ENCODE data around the gene TCF15. TPM values are rescaled to one million over a fixed set of nuclear protein-coding genes. Genes with fewer than 3 reads are reported as not detected.
A peak's percentile ranks its signal among the peaks of the same experiment; 100 is the strongest.

Gene TCF15
- total and polyA plus RNA-seq, 2 of the 13 experiments (the other 11 are each of a cell fraction or from before 2014, with no cell fraction given): not detected

GRCh38 chr20:584971-585301 lies 25.2 kb downstream of the TCF15 start:
- Histone ChIP-seq H3K9ac (ENCODE audit: insufficient read depth, low read depth, low read length) (no peak overlapping the region), H3K79me2 (ENCODE audit: insufficient read depth, low read length) (no peaks in the 10 kb centered on the region), H3K27ac (ENCODE audit: extremely low read length, insufficient read depth, low read length) (no peak overlapping the region), H3K4me1 (ENCODE audit: insufficient read depth, low read length) (peaks cover 8% of the 10 kb centered on the region; the same call in 1 of the 2 replicates), H3K36me3 (replicated peaks in 1 of 2; ENCODE audit: control insufficient read depth in 1 of 2, insufficient read depth in 2 of 2, low read length in 2 of 2) (no peaks in the 10 kb centered on the region), H3K4me3 (replicated peaks in 1 of 3; ENCODE audit: insufficient read depth in 1 of 3, low read depth in 2 of 3, low read length in 3 of 3) (no peak overlapping the region), H3K9me3 (ENCODE audit: low read length) (no peaks in the 10 kb centered on the region), H3K4me2 (ENCODE audit: low read depth, low read length) (no peak overlapping the region), H4K20me1 (ENCODE audit: insufficient read depth, low read length) (no peaks in the 10 kb centered on the region), H2AFZ (ENCODE audit: low read length) (no peak overlapping the region), H3K27me3 (ENCODE audit: control insufficient read depth in 1 of 2, insufficient read depth in 2 of 2, low read length in 2 of 2) (peaks cover 0 to 17% of the 10 kb centered on the region in 2 experiments; a peak in 3 of 5 replicates)
- FAIRE-seq: no peak
- TF ChIP-seq CBX2 (IDR thresholded peaks at IDR 0.05; ENCODE audit: low read depth, low read length) (no peak), CBX2 (CRISPR knock-in tag; IDR thresholded peaks at IDR 0.05; ENCODE audit: low read depth) (no peak), FOXO4 (CRISPR knock-in tag; conservative IDR thresholded peaks at IDR 0.05) (0 out of 2 replicates have a peak, but pooled peaks have one; percentile 54)
- intact Hi-C loops (cut with micrococcal nuclease; ENCODE audit: unreplicated experiment): no loop called here
- ChIA-PET CTCF (ENCODE audit: low intra/inter-chr PET ratio, low total read pairs) (no interaction called here), POLR2A (no interaction called here)
- in situ Hi-C loops (cut with HindIII; ENCODE audit: extremely low pct_ligation_motif_present, low pct_unique_long_range_greater_than_20kb): no loop called here
- ATAC-seq: no peak
- no peak for DNase-seq (ENCODE audit: low spot score)
- no TSS peak for BruUV-seq (replicated peaks)
- WGBS (ENCODE audit: low lambda C conversion rate): 35% methylated on average over 7 of the region's 7 CpGs

- ChIA-PET CTCF (ENCODE audit: low intra/inter-chr PET ratio, low total read pairs) (no interaction called here), POLR2A (no interaction called here)
- H2AFZ ChIP-seq (ENCODE audit: low read length): no peak overlapping the region
- no peak overlapping the region for H3K4me3 ChIP-seq (replicated peaks in 1 of 3; ENCODE audit: insufficient read depth in 1 of 3, low read depth in 2 of 3, low read length in 3 of 3)
- DNase-seq (ENCODE audit: low spot score) (peak; percentile 35), FAIRE-seq (peak; percentile 63), ATAC-seq (peak; percentile 87)
- no peaks in the 10 kb centered on the region for H3K79me2 ChIP-seq (ENCODE audit: insufficient read depth, low read length)
- BruUV-seq (replicated peaks): no TSS peak
- WGBS (ENCODE audit: low lambda C conversion rate): 13% methylated on average over 8 of the region's 8 CpGs
- peaks cover 0 to 17% of the 10 kb centered on the region in 2 experiments; a peak in 3 of 5 replicates for H3K27me3 ChIP-seq (ENCODE audit: control insufficient read depth in 1 of 2, insufficient read depth in 2 of 2, low read length in 2 of 2)
- no peak overlapping the region for H3K9ac ChIP-seq (ENCODE audit: insufficient read depth, low read depth, low read length)
- peaks cover 6% of the 10 kb centered on the region; the same call in 1 of the 2 replicates for H3K4me1 ChIP-seq (ENCODE audit: insufficient read depth, low read length)
- no peak overlapping the region for H3K4me2 ChIP-seq (ENCODE audit: low read depth, low read length)
- H4K20me1 ChIP-seq (ENCODE audit: insufficient read depth, low read length): no peaks in the 10 kb centered on the region
- in situ Hi-C loops (cut with HindIII; ENCODE audit: extremely low pct_ligation_motif_present, low pct_unique_long_range_greater_than_20kb): no loop called here
- H3K27ac ChIP-seq (ENCODE audit: extremely low read length, insufficient read depth, low read length): no peak overlapping the region
- H3K36me3 ChIP-seq (replicated peaks in 1 of 2; ENCODE audit: control insufficient read depth in 1 of 2, insufficient read depth in 2 of 2, low read length in 2 of 2): no peaks in the 10 kb centered on the region
- no peaks in the 10 kb centered on the region for H3K9me3 ChIP-seq (ENCODE audit: low read length)
- intact Hi-C loops (cut with micrococcal nuclease; ENCODE audit: unreplicated experiment): no loop called here
- TF ChIP-seq THAP11 (CRISPR knock-in tag; IDR thresholded peaks at IDR 0.05): peak; percentile 96
- TF ChIP-seq TEAD3 (CRISPR knock-in tag; optimal IDR thresholded peaks at IDR 0.05; ENCODE audit: borderline replicate concordance): no peak
- TF ChIP-seq TMF1 (CRISPR knock-in tag; IDR thresholded peaks at IDR 0.05; ENCODE audit: low read depth): no peak
- no peak for TF ChIP-seq IKZF1 (IDR thresholded peaks at IDR 0.05)
- TF ChIP-seq HMGXB3 (CRISPR knock-in tag; IDR thresholded peaks at IDR 0.05; ENCODE audit: borderline replicate concordance): no peak
- TF ChIP-seq ZNF343 (CRISPR knock-in tag; IDR thresholded peaks at IDR 0.05): no peak
- no peak for TF ChIP-seq POGZ (CRISPR knock-in tag; IDR thresholded peaks at IDR 0.05)
- peak; percentile 54 for TF ChIP-seq NFYB (CRISPR knock-in tag; IDR thresholded peaks at IDR 0.05)
- TF ChIP-seq REL (CRISPR knock-in tag; conservative IDR thresholded peaks at IDR 0.05): 0 out of 2 replicates have a peak, but pooled peaks have one; percentile 43
- TF ChIP-seq TP53 (CRISPR knock-in tag; conservative IDR thresholded peaks at IDR 0.05): no peak
- TF ChIP-seq ZNF235 (CRISPR knock-in tag; IDR thresholded peaks at IDR 0.05; ENCODE audit: borderline replicate concordance): no peak
Measured at GRCh38 chr20:584161-584970, 25.7 kb downstream of the TCF15 start.

All from HepG2 (cell line).